Heart left ventricle (tissue), 13 donors: ENCODE data around the gene OR8K3.

Experiments used
- POLR2A ChIP-seq, 2 donors: fragments of 450-650 bp; IDR thresholded peaks; one replicate each; pipeline ENCODE4 v1.6.1; 2017; ENCODE audit warnings: antibody characterized with exemption in 2 of 2, mild to moderate bottlenecking in 2 of 2, moderate library complexity in 2 of 2
- TF ChIP-seq, protein P1 (sequence below), 12 donors: fragments of 200-600 bp; sonication (generic) in 4 of 12; IDR thresholded peaks; one replicate each; pipeline versions ENCODE4 v1.5.0 to v1.8.0; 2018 to 2022; ENCODE audit warnings: antibody characterized with exemption in 12 of 12, mild to moderate bottlenecking in 5 of 12
- donor health status: ischemic (EF 13 %, LVEDD 7.1; RV severe dilation, severe dysfunction).
- donor health status: DM: no; HTN: yes; CAD: no.
- donor health status: DM: no; HTN: no; CAD: no.
- donor health status: ischemic (EF 25% LVEDD 6.9; RV normal size, moderate dysfunction).
- donor health status: ischemic (EF 25% LVEDD 5.7; RV mildly dilated, moderate dysfunction).
- donor health status: ischemic (EF 35%, LVEDD 5.7; RV mildly dilated, moderate dysfunction).
- donor health status: nonischemic (EF 11% LVEDD 7.7; RV severe dilation, severe dysfunction).
- donor health status: DM: yes; HTN: yes; CAD: no.
- donor health status: PGD.
- donor health status: ischemic (EF 29% LVEDD 5.4; RV normal size, mild dysfunction).
- donor health status: nonischemic (EF 23%, LVEDD 6.1; RV moderate dilation, normal function).

GRCh38 chr11:56314844-56315243 is at the start of gene OR8K3:
- TF ChIP-seq, protein P1, sequence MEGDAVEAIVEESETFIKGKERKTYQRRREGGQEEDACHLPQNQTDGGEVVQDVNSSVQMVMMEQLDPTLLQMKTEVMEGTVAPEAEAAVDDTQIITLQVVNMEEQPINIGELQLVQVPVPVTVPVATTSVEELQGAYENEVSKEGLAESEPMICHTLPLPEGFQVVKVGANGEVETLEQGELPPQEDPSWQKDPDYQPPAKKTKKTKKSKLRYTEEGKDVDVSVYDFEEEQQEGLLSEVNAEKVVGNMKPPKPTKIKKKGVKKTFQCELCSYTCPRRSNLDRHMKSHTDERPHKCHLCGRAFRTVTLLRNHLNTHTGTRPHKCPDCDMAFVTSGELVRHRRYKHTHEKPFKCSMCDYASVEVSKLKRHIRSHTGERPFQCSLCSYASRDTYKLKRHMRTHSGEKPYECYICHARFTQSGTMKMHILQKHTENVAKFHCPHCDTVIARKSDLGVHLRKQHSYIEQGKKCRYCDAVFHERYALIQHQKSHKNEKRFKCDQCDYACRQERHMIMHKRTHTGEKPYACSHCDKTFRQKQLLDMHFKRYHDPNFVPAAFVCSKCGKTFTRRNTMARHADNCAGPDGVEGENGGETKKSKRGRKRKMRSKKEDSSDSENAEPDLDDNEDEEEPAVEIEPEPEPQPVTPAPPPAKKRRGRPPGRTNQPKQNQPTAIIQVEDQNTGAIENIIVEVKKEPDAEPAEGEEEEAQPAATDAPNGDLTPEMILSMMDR (IDR thresholded peaks at IDR 0.05) = no peak
- TF ChIP-seq POLR2A (IDR thresholded peaks at IDR 0.05) = no peak
